Right lobe of liver (tissue), 6 donors: ENCODE measurements around the gene SYNDIG1L. TPM values are rescaled to one million over a fixed set of nuclear protein-coding genes. Genes with fewer than 3 reads are reported as not detected.

Source experiments
- ATAC-seq, 4 donors: fragments of 200-7000 bp; cut with Tn5 transposase; one replicate each; pipeline ENCODE4 v1.9.1; 2020; ENCODE audit warnings: mild to moderate bottlenecking in 4 of 4, moderate library complexity in 4 of 4
- DNase-seq, 3 donors: peaks; one replicate each; pipeline ENCODE4 v3.0.0-alpha.2; 2020
- H3K27ac ChIP-seq, 3 donors: fragments of 200-600 bp; one replicate each; pipeline ENCODE4 v1.8.0; 2022
- H3K27me3 ChIP-seq, 2 donors: fragments of 200-600 bp; one replicate each; pipeline ENCODE4 v1.8.0; 2022
- H3K36me3 ChIP-seq, 4 donors: fragments of 200-600 bp; sonication (generic) in 1 of 4; one replicate each; pipeline versions ENCODE4 v1.5.1 to v1.8.0; 2017 to 2022; ENCODE audit warnings: control low read depth in 1 of 4
- H3K4me1 ChIP-seq, 4 donors: fragments of 200-600 bp; sonication (generic) in 1 of 4; one replicate each; pipeline versions ENCODE4 v1.5.1 to v1.8.0; 2017 to 2022; ENCODE audit warnings: control low read depth in 1 of 4
- H3K4me3 ChIP-seq, 3 donors: fragments of 200-600 bp; one replicate each; pipeline ENCODE4 v1.8.0; 2022
- H3K9me3 ChIP-seq, 4 donors: fragments of 200-600 bp; sonication (generic) in 1 of 4; one replicate each; pipeline versions ENCODE4 v1.5.1 to v1.8.0; 2017 to 2022; ENCODE audit warnings: control low read depth in 1 of 4
- POLR2A ChIP-seq: fragments of 450-650 bp; IDR thresholded peaks from one replicate; pipeline ENCODE4 v1.6.1; 2017; ENCODE audit warnings: antibody characterized with exemption, mild to moderate bottlenecking
- WGBS: methylation state at CpG from one replicate; pipeline ENCODE4 v1.1.6; 2018; ENCODE audit warnings: low coverage, low lambda C conversion rate; ENCODE audit not compliant: insufficient coverage; ENCODE audit errors: missing lambda C conversion rate; 5-methylcytosine and 5-hydroxymethylcytosine counted together
- intact Hi-C, 2 donors: fragments of 100-400 bp; cut with DNase I; formaldehyde crosslinking; loops; one replicate each; pipeline versions ENCODE4 v1.11.2 to v1.14.1; 2022
- long read RNA-seq: library from polyadenylated mRNA; unstranded; transcript quantifications from one replicate; pipeline ENCODE4 v2.0.0, GENCODE V29; 2019
- total RNA-seq, 6 experiments: library from RNA; depleted of rRNA in 2 of 6; stranded (reverse); fragments of >200 nt in 2 of 6; fragmentation: NEBNext Ultra II Directional in 3 of 6; extraction: Animal tissue kit (Norgen Biotek cat#: 25700) in 3 of 6; gene quantifications; one replicate each; pipeline versions ENCODE4 v1.1.0 to v1.2.4, GENCODE V29; 2016 to 2023
- TF ChIP-seq, protein P1 (sequence below), 4 donors: fragments of 200-600 bp in 3 of 4; fragments of 450-650 bp in 1 of 4; IDR thresholded peaks; one replicate each; pipeline versions ENCODE4 v1.5.1 to v1.8.0; 2016 to 2022; ENCODE audit warnings: antibody characterized with exemption in 4 of 4, mild to moderate bottlenecking in 2 of 4
- donor health status: DM: no; HTN: yes; CAD: no.
- donor health status: DM: no; HTN: no; CAD: no.
- donor health status: DM: no; HTN: no; CAD: no.
- donor health status: DM: no; HTN: yes; CAD: no.
- donor health status: DM: no; HTN: yes; CAD: no.

SYNDIG1L gene
- not detected for total RNA-seq
- long read RNA-seq, result 0 reads

DNA sequence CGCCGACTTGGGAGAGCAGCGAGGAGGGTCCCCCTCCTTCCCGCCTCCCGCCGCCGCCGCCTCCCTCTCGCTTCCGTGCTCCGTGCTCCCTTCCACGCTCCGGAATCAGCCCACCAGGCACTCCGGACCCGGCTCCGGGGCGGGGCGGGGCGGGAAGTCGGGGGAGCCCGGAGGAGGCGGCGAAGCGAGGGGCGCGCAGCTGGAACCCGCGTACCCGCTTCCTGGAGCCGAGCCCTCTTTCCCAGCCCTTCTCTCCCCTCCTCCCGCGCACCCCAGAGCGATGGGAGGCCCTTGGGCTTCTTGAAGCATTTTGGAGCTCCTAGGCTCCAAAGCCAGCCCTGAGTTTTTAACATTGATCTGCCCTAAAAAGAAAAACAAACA lies at the start of gene SYNDIG1L:
Gene SYNDIG1L, minus strand, starts transcription at position 9 of the 381 bp plus-strand sequence. CDS start 16,466 bp downstream, outside the sequence.
- DNase-seq, result no peak
- no peak within 1 kb of the TSS for H3K4me3 ChIP-seq
- TF ChIP-seq, protein P1, sequence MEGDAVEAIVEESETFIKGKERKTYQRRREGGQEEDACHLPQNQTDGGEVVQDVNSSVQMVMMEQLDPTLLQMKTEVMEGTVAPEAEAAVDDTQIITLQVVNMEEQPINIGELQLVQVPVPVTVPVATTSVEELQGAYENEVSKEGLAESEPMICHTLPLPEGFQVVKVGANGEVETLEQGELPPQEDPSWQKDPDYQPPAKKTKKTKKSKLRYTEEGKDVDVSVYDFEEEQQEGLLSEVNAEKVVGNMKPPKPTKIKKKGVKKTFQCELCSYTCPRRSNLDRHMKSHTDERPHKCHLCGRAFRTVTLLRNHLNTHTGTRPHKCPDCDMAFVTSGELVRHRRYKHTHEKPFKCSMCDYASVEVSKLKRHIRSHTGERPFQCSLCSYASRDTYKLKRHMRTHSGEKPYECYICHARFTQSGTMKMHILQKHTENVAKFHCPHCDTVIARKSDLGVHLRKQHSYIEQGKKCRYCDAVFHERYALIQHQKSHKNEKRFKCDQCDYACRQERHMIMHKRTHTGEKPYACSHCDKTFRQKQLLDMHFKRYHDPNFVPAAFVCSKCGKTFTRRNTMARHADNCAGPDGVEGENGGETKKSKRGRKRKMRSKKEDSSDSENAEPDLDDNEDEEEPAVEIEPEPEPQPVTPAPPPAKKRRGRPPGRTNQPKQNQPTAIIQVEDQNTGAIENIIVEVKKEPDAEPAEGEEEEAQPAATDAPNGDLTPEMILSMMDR (IDR thresholded peaks at IDR 0.05), result no peak
- TF ChIP-seq POLR2A, result no peak
- no peaks in the 10 kb centered on the region for H3K36me3 ChIP-seq
- no peaks in the 10 kb centered on the region for H3K9me3 ChIP-seq
- H3K27ac ChIP-seq, result no peak within 1 kb of the TSS
- no peaks in the 10 kb centered on the region for H3K4me1 ChIP-seq
- no peak for ATAC-seq
- H3K27me3 ChIP-seq, result no peaks in the 10 kb centered on the region
- 1% methylated on average over 14 of the region's 33 CpGs for WGBS
- intact Hi-C loops, result no loop called here

DNA sequence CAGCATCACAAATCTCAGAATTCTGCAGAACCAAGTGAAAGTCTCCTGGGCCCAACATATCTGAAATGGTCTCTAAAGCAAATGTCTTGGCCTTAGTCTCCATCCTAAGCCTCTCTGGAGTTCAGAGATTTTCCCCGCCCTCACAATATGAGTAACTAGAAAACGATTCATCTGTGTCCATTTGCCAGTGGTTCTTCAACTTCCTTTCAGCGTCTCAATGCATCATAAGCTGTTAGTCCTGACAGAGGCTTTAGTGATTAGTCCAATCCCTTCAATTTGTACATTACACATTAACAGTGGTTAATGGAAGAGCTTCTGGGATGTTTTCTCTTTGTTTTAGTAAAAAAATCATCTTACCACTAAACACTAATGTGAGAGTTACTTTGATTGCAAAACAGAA lies 49.7 kb upstream of the SYNDIG1L start:
- no peaks in the 10 kb centered on the region for H3K27me3 ChIP-seq
- H3K36me3 ChIP-seq, result peaks cover 0 to 21% (median 7%) of the 10 kb centered on the region in 4 donors
- no peak overlapping the region for H3K27ac ChIP-seq
- no peaks in the 10 kb centered on the region for H3K9me3 ChIP-seq
- no peak overlapping the region for H3K4me3 ChIP-seq
- no peak for TF ChIP-seq POLR2A
- TF ChIP-seq, protein P1 (IDR thresholded peaks at IDR 0.05), result no peak
- intact Hi-C loops, result loop anchor here in 1 of 2 donors (10.0 kb wide), 1 partner anchor 111 kb away; no protein-coding TSS in a partner anchor
- DNase-seq, result no peak
- ATAC-seq, result no peak
- no peaks in the 10 kb centered on the region for H3K4me1 ChIP-seq
- WGBS, result 54% methylated on average over 3 of the region's 3 CpGs

DNA sequence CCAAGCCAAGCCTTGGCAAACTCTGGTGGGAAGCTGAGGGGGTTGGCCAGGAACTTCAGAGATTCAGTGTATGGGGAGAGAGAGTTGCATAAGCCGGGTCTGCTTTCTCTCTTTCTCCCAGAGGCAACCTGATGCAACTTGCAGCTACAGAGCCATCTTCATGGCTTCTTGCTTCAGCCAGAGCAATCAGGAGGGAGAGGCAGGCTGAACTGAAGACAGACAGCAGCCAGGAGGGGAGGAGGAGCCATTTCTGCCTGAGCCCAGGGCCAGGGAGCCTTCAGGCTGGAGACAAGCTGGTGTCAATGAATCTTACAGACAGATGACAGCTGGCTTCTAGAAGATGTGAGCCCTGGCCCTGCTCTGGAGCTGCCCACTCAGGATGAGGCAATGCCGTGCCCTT lies 48.4 kb upstream of the SYNDIG1L start:
- no peak for TF ChIP-seq POLR2A
- TF ChIP-seq, protein P1 (IDR thresholded peaks at IDR 0.05), result no peak
- no peaks in the 10 kb centered on the region for H3K9me3 ChIP-seq
- ATAC-seq, result no peak
- H3K4me3 ChIP-seq, result no peak overlapping the region
- H3K4me1 ChIP-seq, result no peaks in the 10 kb centered on the region
- H3K36me3 ChIP-seq, result peaks cover 0 to 8% (median 3%) of the 10 kb centered on the region in 4 donors
- H3K27ac ChIP-seq, result no peak overlapping the region
- no peak for DNase-seq
- no CpG with 5 or more reads among the region's 2 CpGs for WGBS
- H3K27me3 ChIP-seq, result no peaks in the 10 kb centered on the region
- intact Hi-C loops, result loop anchor here in 1 of 2 donors (10.0 kb wide), 1 partner anchor 110 kb away; no protein-coding TSS in a partner anchor

DNA sequence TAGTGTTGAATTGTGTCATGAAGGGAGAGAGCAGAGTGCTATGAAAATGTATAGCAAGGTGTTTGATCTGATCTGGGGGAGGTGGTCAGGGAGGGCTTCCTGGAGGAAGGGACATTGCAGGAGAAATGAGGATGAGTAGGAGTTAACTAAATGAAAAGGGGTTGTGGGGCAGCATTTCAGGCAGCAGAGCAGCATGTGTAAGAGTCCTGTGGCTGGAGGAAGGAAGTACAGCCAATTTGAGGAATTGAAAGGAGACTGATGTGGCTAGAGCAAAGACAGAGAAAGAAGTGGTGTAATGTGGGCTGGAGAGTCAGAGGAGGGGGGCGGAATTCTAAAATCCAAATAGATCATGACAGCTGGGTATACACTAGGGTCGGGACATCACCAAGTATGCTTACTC lies 46.6 kb upstream of the SYNDIG1L start:
- Histone ChIP-seq H3K27me3 (no peaks in the 10 kb centered on the region), H3K4me1 (no peaks in the 10 kb centered on the region), H3K27ac (no peak overlapping the region), H3K4me3 (no peak overlapping the region), H3K36me3 (peaks cover 0 to 5% (median 0%) of the 10 kb centered on the region in 4 donors), H3K9me3 (no peaks in the 10 kb centered on the region)
- WGBS, result 61% methylated on average over 2 of the region's 2 CpGs
- ATAC-seq (peak in 1 of 4 donors; percentile 42), DNase-seq (no peak)
- TF ChIP-seq, protein P1 (IDR thresholded peaks at IDR 0.05), result no peak
- no peak for TF ChIP-seq POLR2A
- intact Hi-C loops, result loop anchor here in 1 of 2 donors (10.0 kb wide), 1 partner anchor 108 kb away; no protein-coding TSS in a partner anchor
